NCI-H345 treated with DMSO at 0.1 percent for 48 hours (cell line): ENCODE data around the gene IFITM1.
"Not testable (repeated sequence)": the region's sequence is repeated elsewhere in the genome, so short reads cannot be mapped to it uniquely, and the experiment has no call there.

ENCODE experiments used
- DNase-seq: peaks from one replicate; lab custom pipeline; 2025; ENCODE audit not compliant: unreplicated experiment; lab: John Stamatoyannopoulos, UW

IFITM1 gene

GRCh38 chr11:308740-309665, 4.8 kb upstream of the IFITM1 start:
- not testable (repeated sequence) for DNase-seq

- not testable (repeated sequence) for DNase-seq
Measured at GRCh38 chr11:309979-310572, 3.8 kb upstream of the IFITM1 start.

DNA sequence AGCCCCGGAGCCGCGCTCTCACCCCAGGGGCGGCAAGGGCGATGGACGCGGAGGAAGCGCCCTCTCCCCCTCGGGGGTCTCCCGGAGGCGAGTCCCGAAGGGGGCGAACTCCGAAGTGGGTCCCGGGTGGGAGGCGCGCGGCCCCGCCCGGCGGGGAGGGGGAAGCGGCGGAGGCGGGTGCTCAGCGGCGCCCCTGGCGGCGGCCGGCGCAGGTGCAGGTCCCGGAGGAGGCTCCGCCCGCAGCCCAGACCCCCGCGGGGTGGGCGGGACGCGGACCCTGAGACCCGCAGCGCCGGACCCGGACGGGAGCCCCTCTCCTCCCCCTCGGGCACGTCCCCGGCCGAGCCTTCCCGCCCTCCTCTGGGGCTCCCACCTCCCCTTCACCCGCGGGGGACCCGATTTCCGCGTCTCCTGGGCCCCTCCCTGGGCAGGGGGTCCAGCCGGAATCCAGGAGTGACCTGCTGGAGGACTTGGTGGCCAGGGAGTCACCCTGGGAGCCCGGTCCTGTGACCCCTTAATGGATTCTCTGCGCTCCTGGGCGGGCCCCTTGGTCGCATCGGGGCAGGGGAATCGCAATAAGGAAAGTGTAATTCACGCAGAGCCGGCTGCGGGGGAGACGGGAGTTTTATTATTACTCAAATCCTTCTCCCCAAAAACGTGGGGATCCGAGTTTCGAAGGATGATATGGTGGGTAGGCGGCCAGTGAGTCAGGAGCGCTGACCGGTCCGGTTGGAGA, 2.7 kb upstream of the IFITM1 start:
- DNase-seq, result not testable (repeated sequence)

GRCh38 chr11:312092-312816, 1.6 kb upstream of the IFITM1 start:
- DNase-seq, result no peak

DNA sequence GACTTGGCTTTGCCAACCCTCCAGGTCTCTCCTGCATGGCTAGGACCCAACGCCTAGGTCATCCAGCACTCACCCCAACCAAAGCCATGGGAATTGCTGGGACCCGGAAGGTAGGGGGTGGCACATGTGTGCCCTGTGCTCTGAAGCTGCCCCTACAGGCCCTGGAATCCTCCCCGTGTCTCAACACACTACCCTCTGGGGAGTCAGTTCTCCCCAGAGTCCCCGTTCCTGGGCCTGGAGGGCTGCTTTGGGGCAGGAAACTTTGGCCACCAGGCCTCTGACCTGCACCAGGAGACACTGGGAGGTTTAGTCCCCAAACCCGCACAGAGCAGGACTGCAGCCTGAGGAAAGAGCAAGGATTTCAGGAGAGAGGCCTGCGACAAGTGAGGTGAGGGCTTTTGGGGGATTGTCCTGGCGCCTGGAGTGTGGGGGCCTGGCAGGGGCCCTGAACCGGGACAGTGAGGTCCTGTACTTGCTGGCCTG, 495 bp upstream of the IFITM1 start:
- DNase-seq, result no peak

DNA sequence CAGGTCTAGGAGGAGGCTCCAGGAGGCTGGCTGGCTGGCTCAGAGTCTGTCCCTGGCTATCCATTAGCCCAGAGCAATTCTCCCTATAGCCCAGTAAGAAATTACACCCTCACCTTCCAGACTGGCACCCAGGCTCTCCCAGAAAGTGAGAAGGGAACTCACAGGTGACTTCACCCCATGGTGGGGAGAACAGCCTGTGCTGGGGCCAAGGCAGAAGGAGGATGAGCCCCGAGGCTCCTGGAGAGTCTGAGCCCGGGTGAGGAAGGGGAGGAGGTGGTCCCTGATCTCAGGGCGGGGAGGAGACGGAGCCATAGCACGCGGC, 675 bp downstream of the IFITM1 start:
- DNase-seq, result not testable (repeated sequence)

DNA sequence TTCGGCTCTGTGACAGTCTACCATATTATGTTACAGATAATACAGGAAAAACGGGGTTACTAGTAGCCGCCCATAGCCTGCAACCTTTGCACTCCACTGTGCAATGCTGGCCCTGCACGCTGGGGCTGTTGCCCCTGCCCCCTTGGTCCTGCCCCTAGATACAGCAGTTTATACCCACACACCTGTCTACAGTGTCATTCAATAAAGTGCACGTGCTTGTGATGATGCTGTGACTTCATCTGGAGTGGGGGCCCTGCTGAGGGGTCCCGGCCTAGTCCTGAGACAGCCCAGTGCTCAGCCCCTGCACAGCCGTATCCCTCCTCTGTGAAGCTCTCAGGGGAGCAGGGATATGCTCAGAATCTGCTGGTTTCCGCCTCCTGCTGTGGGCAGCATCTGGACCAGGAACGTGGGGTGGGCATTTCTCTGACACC, 1.2 kb downstream of the IFITM1 start:
- no peak for DNase-seq

GRCh38 chr11:315516-315994, 1.7 kb downstream of the IFITM1 start:
- DNase-seq, result no peak

- no peak for DNase-seq
Measured at GRCh38 chr11:316031-316701, 2.3 kb downstream of the IFITM1 start.

- no peak for DNase-seq
Measured at GRCh38 chr11:316891-317301, 3.1 kb downstream of the IFITM1 start.

GRCh38 chr11:317668-318404, 4.0 kb downstream of the IFITM1 start:
- not testable (repeated sequence) for DNase-seq

DNA sequence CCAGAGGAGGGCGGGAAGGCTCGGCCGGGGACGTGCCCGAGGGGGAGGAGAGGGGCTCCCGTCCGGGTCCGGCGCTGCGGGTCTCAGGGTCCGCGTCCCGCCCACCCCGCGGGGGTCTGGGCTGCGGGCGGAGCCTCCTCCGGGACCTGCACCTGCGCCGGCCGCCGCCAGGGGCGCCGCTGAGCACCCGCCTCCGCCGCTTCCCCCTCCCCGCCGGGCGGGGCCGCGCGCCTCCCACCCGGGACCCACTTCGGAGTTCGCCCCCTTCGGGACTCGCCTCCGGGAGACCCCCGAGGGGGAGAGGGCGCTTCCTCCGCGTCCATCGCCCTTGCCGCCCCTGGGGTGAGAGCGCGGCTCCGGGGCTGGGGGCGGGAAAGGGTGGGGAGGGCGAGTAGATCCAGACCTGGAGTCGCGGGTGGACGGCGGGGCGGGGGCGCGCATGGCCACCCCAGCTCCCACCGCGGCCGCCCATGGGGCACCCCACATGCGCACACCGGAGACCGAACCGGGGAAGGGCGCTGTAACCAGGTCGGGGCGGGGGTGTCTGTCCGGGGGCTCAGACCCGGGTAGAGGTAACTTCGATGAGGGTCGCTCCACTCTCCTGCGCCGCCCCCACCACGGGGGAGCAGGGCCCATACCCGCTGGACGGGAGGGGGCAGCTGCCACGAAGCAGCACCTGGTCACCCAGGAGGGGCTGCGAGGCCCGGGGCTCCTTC, 4.7 kb downstream of the IFITM1 start:
- DNase-seq, result not testable (repeated sequence)

DNA sequence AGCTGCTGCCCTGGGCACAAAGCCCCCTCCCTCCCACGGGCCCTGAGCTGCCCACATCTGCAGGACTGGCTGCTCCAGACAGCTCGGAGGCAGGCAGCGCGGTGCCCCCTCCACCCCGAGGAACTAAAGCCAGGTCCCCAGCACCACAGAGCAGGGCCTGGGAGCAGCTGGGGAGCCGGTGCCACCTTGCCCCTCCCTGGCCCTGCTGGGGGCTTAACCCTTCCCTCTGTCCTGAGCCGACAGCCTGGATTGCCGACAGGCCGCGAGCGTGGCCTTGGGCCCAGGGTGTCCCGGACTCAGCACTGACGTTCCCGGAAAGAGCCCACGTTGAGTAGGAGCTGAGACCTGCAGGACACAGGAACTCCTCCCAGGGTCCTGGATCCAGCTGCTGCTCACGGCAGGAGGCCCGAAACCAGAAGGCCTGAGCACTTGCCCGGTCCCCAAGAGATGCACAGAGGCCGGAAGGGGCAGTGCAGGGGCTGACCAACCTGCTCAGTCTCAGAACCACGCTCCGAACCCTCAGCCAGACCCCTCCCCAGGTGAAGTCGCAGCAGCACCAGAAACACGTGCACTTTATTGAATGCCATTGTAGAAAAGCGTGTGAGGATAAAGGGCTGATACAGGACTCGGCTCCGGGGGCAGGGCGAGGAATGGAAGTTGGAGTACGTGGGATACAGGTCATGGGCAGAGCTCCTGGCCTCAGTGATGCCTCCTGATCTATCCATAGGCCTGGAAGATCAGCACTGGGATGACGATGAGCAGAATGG, 5.5 kb downstream of the IFITM1 start:
- not testable (repeated sequence) for DNase-seq

DNA sequence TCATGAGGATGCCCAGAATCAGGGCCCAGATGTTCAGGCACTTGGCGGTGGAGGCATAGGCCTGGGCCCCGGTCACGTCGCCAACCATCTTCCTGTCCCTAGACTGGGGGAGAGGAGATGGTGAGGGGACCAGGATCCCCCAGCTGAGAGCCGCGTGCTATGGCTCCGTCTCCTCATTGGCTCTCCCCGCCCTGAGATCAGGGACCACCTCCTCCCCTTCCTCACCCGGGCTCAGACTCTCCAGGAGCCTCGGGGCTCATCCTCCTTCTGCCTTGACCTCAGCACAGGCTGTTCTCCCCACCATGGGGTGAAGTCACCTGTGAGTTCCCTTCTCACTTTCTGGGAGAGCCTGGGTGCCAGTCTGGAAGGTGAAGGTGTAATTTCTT, 6.0 kb downstream of the IFITM1 start:
- not testable (repeated sequence) for DNase-seq

- DNase-seq, result no peak
Measured at GRCh38 chr11:324156-324555, 10.3 kb downstream of the IFITM1 start.

DNA sequence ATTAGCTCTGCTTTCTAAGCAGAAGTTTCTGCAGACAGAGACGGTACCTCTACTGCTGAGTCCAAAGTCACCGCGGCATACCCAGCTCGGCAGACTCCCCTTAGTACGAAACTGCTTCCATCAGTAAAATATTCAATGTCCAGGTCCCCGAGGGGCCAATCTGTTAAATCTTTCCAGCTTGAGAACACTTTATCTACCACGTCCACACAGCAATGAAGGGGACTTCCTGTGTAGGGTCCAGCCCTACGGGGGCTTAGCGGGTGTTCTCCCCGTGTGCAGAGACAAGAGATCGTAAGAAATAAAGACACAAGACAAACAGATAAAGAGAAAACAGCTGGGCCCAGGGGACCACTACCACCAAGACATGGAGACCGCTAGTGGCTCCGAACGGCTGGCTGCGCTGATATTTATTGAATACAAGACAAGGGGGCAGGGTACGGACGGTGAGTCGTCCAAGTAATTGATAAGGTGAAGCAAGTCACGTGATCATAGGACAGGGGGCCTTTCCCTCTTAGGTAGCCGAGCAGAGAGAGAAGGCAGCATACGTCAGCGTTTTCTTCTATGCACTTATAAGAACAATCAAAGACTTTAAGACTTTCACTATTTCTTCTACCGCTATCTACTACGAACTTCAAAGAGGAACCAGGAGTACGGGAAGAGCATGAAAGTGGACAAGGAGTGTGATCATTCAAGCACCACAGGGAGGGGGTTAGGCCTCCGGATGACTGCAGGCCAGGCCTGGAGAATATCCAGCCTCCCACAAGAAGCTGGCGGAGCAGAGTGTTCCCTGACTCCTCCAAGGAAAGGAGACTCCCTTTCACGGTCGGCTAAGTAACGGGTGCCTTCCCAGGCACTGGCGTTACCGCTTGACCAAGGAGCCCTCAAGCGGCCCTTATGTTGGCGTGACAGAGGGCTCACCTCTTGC, 11.0 kb downstream of the IFITM1 start:
- not testable (repeated sequence) for DNase-seq
